NCI-H2227 (cell line): ENCODE results near the gene CFAP100.

Source experiments
- DNase-seq: peaks from one replicate; lab custom pipeline; 2025; ENCODE audit not compliant: unreplicated experiment; lab: John Stamatoyannopoulos, UW

CFAP100 gene

DNA sequence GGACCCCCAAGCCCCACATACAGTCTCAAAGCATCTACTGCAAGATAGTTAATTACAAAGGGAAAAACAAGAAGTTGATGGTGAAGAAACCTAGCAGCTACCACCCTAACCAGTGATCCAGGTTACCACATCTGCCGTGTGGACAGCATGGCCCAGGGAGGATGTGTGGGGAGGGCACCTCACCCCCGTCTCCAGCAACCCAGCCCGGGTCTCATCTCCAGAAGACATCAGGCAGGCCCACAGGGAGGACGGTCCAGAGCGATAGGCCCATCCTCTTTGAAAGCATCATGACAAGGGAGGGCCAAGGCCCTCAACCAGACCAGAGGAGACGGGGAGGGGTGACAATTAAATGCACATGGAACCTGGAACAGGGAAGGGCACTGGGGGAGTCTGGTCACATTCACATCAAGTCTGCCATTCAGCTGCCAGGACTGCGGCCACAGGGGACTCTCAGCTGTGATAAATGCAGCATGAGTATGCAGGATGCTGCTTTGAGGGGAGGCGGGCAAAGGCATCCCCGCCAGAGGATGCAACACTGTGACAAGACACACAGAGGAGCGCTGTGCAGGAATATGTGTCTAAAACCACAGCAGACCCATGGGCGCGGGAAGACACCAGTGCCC is 62.2 kb downstream of the CFAP100 start:
- DNase-seq: no peak

DNA sequence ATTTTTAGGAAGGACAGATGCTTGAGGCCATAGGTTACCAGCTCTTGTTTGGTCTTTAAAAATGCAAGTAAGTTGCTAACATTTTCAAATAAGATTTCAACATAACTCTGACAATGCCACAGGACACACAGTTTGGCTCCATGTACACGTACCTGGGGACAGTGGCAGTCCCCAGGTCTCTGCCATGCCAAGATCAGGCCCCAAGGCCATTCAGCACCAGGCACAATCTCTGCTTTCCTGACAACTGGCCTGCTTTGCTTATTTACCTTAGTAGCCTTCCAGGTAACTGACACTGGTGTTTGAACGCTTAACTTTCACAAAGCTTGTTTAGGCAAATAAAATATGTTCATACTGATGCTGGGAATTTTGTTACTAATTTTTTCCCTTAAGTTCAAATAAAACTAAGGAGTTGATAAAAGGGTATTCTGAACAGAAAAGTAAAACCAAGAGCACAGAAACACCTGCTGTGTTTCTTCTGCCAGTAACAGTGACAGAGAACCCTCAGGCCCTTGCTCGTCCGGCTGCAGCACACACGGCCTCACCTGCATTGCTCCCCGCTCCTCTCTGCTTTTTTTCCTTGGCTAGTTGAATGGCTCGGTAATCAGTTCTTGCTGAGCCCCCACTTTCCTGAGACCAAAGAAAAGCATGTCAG is 64.5 kb downstream of the CFAP100 start:
- DNase-seq: no peak

DNA sequence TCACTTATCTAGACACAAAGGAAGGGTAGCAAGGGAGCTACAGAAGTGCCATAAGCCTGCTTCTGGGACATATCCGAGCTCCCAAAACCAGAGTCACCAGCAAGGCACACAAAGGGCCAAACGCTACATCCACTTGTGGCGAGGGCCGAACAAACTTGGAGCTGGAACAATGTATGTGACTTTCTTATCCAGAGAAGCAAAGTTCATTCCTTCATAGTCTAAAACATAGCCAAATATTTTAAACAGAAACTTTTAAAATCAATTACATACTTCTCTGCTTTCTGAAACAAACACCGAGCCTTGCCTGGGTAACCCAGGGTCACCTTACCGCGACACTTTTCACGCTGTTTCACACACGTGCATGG is 65.0 kb downstream of the CFAP100 start:
- no peak for DNase-seq

DNA sequence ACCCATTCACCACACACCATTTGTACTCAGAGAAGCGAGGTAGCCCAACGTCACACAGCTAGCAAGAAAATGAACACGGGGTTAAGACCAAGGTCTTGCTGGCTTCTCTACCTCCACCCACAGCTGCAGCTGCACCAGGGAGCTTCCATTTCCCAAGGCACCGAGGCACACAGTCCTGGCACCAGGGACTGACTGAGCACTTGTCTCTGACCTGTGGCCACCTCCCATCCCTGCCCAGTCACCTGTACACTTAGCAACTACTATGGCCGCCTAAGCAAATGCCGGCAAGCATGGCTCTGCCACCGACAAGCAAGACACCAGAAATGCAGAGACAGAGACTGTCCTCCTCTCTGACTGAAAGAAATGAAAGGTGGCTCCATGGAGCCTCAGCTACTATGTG is 65.7 kb downstream of the CFAP100 start:
- DNase-seq: no peak

DNA sequence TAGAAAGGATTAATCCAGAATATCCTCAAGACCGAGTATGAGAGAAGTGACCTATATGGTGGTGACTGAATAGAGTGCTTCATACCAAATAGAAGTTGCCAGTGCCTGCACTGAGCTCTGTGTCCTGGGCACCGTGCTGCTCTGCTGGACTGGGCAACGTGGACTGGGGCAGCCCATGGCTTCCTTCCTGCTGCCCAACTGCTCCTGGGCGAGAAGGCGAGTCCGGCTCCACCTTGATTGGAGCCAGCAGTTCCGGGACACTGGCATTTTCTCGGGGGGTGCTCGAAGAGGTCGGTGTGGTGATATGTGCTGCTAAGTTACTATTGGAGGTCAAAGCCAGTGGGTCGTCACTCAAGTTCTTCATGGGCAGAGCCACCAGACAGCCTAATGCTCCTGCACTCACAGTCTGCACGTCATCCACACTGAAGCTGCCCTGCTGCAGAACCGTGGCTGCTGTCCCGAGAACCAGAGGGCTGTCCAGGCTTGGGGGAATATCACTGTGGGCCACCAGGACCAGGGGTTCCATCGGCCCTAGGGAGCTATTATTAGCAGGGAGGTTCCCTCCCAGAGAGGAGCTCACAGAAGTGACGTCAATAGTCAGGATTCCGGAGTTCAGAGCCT is 66.9 kb downstream of the CFAP100 start:
- no peak for DNase-seq

DNA sequence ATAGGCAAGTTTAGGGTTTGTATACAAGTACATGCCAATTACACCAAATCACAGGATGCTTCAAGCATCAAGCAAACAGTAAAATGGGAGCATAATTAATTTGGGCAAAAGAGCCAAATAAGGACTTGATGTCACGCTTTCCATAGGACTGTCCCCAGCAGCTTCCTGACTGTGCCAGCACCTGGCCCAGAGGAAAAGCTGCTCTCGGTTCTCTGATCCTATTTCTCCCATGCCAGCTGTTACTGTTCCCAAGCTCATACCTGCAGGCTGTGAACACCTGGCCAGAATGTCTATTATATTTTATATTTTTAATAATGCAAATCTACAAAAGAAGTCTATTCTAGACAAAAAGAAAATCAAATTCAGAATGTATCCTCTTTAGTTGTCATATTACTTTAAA is 68.8 kb downstream of the CFAP100 start:
- no peak for DNase-seq

DNA sequence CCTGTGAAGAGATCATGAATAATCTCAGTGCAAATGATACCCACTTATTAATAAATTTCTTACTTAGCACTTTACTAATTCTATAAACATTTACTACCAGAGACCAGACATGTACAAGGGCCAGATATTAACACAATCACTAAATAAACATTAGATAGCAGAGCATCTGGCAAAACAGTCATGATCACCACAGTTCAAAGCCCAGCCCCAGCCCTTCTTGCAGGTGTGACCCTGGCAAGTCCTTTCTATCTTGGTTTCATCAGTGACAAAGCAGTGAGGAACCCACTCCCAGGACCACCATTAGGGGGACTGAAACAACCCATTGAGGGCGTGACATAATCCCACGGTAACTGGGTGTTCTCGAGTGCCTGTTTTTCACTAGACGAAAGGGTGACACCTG is 69.4 kb downstream of the CFAP100 start:
- no peak for DNase-seq

DNA sequence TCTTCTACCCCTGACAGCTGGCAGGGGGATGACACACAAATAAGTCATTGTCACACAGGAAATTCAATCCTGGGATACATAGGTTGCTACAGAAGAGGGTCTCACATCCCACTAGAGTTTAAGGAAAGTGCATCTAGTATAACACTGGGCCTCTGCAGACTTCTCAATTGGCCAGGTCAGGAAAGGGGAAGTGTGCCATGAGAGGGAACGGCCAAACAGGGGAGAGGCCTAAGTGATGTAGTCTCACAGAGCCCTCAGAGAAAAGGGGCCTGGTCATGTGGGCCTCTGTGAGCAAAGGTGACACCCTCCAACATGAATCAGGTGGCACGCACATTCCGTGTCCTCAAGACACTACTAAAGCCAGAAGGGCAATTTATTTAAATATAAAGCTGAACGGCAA is 69.8 kb downstream of the CFAP100 start:
- no peak for DNase-seq

DNA sequence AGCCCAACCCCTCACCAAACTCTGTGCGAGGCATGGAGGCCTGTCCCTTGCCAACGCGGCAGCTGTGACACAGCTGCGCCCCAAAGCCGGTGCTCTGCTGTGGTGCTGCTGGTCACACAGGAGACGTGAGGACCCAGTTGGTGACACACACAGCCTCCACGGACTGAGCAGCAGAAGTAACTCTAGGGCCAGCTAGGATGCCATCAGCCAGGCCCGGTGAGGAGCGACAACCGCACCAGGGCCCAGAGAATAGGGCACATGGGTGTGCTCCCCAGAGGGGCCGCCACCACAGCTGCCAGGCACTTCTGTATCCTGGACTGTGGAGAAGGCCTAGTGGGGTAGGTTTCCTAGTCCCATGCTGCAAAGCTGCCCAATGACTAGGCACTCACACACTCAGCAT is 70.3 kb downstream of the CFAP100 start:
- DNase-seq: no peak

DNA sequence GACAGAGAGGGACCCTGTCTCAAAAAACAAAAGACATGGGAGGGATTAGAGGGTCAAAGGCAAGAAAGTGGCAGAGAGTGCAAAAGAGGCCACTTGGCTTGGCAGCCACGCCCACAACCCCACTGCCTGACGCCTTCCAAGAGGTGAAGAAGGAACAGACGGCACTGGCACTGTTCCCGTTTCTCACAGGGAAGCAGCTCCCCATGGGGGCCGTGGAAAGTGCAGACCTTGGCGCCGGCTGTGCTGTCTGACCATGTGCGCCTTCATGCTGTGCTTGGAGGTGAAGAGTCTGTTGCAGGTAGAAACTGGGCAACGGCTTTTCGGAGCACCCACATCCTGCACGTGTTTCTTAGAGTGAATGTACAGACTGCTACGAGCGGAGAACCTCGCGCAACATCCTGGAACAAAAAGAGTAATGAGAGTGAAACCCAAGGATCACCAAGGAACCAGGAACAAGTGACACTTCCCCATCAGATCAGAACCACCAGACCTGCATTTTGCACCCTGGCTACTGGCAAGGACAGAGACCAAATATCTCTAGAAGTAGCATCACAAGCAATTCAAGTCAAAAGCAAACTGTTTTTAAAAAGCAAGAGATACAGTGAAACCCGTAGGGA is 71.3 kb downstream of the CFAP100 start:
- no peak for DNase-seq

DNA sequence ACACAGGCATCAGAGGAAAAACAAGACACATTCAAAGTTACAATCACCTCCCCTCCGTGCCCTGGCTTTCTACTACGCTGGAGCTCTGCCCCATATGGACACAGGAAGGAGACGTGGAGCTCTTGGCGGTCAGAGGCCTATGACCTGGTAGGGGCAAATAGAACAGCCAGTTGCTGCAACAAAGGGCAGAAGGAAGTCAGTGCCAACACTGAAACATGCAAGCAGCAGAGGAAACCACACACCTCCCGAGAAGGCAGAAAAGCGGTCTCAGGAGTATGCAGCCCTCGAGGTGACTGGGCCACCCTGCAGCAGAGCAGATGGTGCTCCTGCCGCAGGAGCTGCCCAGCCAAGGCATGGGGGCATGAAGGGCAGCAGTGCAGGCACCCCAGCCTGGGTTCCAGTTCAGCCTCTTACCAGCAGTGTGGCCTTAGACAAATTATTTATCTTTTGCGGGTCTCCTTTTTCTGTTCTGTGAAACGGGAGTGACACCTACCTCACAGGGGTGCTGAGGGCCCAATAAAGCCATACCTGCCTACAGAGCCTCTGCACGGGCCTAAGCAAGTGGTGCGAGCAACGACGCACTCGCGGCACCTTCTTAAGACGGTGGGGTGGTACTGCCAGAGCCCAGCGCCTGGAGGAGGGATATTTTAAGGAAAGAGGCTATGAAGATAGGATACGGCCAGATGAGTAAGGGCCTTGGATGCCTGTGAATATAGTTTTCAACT is 72.3 kb downstream of the CFAP100 start:
- no peak for DNase-seq

DNA sequence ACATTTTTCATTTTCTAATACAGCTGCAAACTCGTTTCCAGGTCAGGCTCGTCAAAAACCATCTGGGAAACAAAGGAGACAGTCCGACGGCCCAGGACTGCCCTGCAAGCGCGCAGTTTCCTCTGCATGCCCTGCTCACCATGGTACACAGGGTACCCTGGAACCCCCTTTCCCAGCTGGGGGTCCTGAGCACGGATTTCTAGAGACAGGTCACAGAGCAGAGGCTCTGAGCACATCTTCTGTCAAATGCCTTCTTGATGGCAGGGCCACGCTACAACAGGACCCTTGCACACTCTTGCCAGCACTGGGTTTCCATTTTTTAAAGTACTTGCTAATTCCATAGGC is 72.9 kb downstream of the CFAP100 start:
- DNase-seq: no peak

DNA sequence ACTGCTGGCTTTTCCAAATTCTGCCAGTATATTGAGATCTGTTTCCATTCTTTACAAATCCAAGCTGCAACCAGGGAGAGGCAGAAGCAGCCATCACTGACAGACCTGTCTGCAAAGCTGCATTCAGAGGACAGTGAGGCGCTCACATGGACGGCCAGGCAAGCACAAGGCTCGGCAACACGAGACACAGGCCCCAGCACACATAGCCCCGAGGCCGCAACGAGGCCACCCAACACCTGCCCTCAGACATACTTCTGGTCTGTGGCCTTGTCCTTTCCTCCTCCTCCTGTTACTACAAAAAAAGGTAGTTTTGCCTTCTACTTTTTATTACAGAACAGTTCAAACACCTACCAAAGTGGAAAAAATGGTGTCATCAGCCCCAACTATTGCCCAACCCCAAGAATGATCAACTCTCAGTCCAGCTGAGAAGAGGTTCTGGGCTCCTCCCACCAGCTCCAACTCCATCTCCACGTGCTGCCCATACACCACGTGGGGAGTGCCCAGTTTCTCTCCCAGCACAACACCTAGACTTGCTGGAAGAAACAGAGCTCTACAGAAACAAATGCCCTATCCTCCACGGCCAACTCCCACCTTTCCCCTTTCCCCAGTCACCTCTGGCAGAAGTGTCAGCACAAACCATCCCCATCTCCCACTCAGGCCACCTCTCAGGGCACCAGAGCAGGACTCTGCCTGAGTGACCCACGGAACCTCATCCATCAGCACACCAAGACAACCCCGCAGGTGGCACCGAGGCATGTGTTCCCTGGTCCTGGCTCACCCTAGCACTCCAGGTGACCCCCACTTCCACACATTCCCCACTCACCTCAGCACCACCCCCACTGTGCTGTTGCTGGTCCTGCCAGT is 73.6 kb downstream of the CFAP100 start:
- no peak for DNase-seq

DNA sequence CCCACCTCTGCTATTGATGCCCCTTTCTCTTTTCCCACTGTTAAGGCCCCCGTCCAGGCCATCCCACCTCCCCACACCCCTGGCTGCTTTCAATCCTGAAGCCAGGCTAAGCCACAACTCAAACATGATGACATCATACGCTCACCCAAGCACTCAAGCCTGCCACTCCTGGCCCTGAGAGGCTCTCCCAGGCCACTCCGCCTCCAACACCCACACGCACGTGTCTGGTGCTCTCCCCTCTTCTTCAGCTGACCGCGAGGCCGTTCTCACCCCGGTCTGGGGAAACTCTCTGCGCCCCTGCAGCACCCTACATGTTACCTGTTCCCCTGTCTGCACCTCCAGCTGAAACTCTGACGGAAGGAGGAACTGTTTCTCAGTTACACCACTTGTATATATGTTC is 74.8 kb downstream of the CFAP100 start:
- no peak for DNase-seq

DNA sequence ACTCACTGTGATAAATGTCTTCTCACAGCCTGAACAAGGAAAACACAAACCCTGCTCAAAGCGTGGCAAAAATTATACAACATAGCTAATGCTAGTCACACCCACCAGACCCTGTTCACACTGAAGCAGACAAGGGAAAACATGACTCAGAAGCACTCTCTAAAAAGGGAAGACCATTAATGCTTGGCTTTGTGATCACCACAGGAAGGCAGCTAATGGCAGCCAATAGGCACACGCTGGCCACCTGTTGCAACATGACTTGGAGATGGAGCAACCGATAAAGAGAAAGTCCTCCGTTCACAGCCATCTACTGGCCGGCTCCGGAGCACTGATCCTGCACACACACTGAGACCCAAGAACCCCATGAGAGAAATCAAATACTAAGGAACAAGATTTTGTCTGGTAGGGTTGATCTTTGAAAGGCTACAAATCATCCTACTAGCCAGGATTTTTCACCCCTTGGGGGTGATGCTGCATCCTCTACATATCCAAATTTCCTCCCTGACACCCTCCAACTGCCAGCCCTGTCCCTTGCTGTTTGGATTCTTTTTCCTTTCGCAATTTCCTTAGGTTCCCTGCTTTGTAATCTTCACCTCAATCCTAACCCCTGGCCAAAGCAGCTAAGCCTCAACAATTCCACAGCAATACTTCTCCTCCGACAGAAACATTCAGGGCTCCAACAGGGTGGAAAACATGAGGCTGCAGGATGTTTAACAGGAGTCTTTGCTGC is 77.7 kb downstream of the CFAP100 start:
- peak; percentile 48 for DNase-seq

DNA sequence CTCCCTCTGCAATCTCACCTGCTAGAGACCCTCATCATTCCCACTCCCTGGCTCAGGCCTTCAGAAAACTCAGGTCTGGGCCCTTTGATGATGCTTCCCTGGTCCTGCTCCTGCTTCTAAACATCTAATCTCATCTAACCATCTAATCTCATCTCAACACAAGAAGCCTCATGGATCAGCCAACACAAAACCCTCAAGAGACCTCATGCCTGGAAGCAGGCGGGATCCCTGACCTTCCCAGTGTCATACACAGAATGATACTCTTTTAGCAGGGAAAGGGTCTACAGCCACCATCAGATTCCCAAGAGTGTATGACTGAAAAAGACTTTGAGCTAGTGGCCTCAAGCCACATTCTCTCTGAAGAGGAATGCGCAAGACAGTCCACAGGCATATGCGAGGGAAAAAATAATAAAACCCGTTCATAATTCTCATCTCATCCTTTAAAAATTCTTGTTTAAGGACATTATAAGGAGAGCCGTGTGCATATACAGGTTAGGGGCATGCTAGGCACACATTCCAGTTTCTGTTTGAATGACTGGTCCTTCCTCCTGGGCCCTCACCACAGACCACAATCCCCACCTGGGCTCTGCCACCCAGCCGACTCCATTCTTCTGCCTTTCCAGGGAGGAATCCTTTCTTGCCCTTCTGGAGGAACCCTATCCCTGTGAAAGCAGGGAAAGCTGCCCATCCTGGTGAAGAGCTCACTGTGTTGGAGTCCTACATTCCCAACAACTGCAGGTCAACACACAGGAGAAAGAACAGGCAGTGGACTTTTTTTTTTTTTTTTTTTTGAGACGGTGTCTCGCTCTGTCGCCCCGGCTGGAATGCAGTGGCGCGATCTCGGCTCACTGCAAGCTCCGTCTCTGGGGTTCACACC is 78.8 kb downstream of the CFAP100 start:
- no peak for DNase-seq

DNA sequence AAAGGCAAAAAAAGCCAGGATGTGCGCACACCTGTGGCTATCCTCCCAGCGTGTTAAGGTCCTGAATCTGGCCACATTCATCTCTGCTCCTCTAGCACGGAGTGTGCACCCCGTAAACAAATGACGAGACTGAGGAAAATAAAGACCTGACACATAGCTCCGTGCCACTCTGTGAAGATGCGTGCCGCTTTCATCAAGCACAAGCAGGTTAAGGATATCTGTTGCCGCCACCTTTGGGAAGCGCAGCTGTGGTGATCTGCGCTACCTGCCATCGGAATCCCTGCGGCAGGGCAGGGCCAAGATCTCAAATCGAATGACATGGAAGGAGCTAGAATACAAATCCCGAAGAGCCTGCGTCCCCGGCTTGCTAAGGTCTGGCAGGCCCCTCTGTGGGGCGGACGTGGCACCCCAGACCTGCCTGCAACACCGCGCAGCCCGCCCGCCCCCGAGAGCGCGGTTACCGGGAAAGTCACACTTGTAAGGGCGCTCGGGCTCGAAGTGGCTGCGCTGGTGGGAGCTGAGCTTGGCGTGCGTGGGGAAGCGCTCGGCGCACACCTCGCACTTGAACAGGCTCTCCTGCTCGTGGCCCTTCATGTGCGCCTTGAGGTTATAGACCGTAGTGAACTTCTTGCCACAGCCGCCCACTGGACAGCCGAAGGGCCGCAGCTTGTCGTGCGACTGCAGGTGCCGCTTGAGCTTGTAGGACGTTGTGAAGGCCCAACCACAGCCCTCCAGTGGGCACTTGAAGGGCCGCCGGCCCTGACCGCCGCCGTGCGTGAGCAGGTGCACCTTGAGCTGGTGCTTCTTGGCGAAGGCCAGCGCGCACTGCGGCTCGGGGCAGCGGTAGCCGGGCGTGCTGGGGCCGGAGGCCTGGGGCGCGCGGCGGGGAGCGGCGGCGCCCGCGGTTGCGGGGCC is 80.0 kb downstream of the CFAP100 start:
- peak; percentile 41 for DNase-seq

DNA sequence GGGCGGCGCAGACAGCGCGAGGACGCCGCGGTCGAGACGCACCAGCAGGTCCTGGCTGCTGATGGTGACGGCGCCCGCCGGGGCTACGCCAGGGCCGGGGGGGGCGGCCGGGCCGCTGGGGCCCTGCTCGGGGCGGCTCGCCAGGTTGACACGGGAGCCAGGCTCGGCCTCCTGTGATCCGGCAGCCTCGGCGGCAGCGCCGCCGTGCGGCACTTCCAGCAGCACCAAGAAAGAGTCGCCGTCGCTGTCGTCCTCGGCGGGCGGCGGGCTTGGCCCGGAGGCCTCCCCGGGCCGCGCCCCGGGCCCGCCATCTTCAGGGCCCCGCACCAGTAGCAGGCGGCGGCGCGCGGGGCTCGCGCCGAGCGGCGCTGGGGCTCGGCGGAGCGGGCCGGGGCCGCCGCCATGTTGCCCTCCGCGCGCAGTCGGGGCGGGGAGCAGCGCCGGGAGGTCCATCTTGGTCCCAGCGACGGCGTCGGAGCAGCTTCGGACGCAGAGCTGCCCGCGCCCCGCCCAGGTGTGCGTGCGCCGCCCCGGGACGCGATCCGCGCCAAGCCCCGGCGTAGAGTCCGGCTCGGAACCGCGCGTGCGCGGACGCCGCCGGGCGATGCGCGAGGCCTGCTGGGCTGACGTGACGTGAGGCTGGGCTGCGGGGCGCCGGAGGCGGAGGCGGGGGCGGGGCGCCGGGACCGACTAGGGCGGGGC is 80.9 kb downstream of the CFAP100 start, which contains the start of gene ZXDC:
ZXDC (minus strand) TSS at position 479 of the 702 bp plus-strand sequence; CDS start at position 453, 26 bp downstream.
- DNase-seq: peak; percentile 94
